Measurements from ENCODE around the gene PSMG1.

The PSMG1 gene

DNA sequence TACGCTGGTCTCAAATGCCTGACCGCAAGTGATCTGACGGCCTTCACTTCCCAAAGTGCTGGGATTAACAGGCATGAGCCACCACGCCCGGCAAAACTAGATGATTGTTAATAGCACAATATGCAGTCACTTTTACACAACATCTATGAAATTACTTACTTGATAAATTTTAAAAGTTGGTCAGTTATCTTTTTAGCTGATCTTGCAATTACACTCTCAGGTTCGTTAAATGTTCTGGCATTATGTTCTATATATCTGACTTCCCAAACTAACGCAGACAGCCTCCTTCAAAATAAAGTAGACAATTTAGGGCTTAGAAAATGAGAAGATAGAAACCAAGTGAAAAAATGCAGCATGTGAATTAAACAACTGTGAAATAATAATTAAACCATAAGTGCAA is 31.8 kb upstream of the PSMG1 start:
- H3K4me1 ChIP-seq (ENCODE audit: control insufficient read depth, insufficient read depth, low read length), result no peaks in the 10 kb centered on the region
- no peak overlapping the region for H3K27ac ChIP-seq (ENCODE audit: low read length)
- H3K9me3 ChIP-seq (ENCODE audit: control insufficient read depth in 2 of 2, low read length in 2 of 2), result no peaks in the 10 kb centered on the region
- H3K36me3 ChIP-seq (ENCODE audit: control insufficient read depth in 2 of 2, insufficient read depth in 2 of 2, low read length in 2 of 2), result peaks cover 14 to 19% of the 10 kb centered on the region in 2 donors
- H3K27me3 ChIP-seq (ENCODE audit: control insufficient read depth in 1 of 2, insufficient read depth in 2 of 2, low read length in 2 of 2), result no peaks in the 10 kb centered on the region
- H3K4me3 ChIP-seq (ENCODE audit: low read length in 2 of 2), result no peak overlapping the region
- H3K9ac ChIP-seq (ENCODE audit: low read length in 2 of 2), result no peak overlapping the region

- Histone ChIP-seq H3K36me3 (ENCODE audit: control insufficient read depth in 2 of 2, insufficient read depth in 2 of 2, low read length in 2 of 2) (peaks cover 11 to 17% of the 10 kb centered on the region in 2 donors), H3K9ac (ENCODE audit: low read length in 2 of 2) (no peak overlapping the region), H3K4me1 (ENCODE audit: control insufficient read depth, insufficient read depth, low read length) (no peaks in the 10 kb centered on the region), H3K27ac (ENCODE audit: low read length) (no peak overlapping the region), H3K27me3 (ENCODE audit: control insufficient read depth in 1 of 2, insufficient read depth in 2 of 2, low read length in 2 of 2) (no peaks in the 10 kb centered on the region), H3K4me3 (ENCODE audit: low read length in 2 of 2) (no peak overlapping the region), H3K9me3 (ENCODE audit: control insufficient read depth in 2 of 2, low read length in 2 of 2) (no peaks in the 10 kb centered on the region)
These were observed 26.1 kb upstream of the PSMG1 start for GRCh38 chr21:39209334-39209688.

DNA sequence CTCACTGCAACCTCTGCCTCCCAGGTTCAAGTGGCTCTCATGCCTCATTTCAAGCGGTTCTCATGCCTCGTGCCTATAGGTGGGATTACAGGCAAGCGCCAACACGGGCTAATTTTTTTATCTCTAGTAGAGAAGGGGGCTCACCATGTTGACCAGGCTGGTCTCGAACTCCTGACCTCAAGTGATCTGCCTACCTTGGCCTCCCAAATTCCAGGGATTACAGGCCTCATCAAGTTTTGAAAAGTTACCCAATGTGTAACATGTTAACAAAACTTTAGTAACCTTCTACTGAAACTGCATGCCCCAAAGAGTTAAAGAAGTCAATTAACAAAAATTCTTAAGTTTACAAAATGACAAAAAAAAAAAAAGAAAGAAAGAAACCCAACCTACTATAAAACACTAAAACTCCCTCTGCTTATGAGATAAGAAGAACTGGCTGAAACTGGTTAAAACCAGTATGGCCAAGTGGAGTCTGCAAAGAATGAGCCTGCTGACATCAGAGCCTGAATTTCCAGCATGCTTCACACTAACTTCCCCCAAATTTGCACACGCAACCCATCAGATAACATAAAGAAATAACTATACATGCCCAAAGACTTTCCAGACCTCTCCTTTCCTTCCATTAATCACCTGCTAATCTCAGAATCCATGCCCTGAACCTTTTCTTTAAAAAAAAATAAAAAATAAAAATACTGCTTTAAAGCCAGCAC is 25.5 kb upstream of the PSMG1 start:
- Histone ChIP-seq H3K9ac (ENCODE audit: low read length in 2 of 2) (no peak overlapping the region), H3K36me3 (ENCODE audit: control insufficient read depth in 2 of 2, insufficient read depth in 2 of 2, low read length in 2 of 2) (peaks cover 11 to 17% of the 10 kb centered on the region in 2 donors), H3K27ac (ENCODE audit: low read length) (no peak overlapping the region)

GRCh38 chr21:39204134-39204533 is 20.9 kb upstream of the PSMG1 start:
- Histone ChIP-seq H3K27me3 (ENCODE audit: control insufficient read depth in 1 of 2, insufficient read depth in 2 of 2, low read length in 2 of 2) (no peaks in the 10 kb centered on the region), H3K36me3 (ENCODE audit: control insufficient read depth in 2 of 2, insufficient read depth in 2 of 2, low read length in 2 of 2) (peaks cover 16 to 27% of the 10 kb centered on the region in 2 donors), H3K9ac (ENCODE audit: low read length in 2 of 2) (no peak overlapping the region)

More for the DNA sequence above, 25.5 kb upstream of the PSMG1 start:
- Histone ChIP-seq H3K4me1 (ENCODE audit: control insufficient read depth, insufficient read depth, low read length) (no peaks in the 10 kb centered on the region), H3K27me3 (ENCODE audit: control insufficient read depth in 1 of 2, insufficient read depth in 2 of 2, low read length in 2 of 2) (no peaks in the 10 kb centered on the region), H3K4me3 (ENCODE audit: low read length in 2 of 2) (no peak overlapping the region), H3K9me3 (ENCODE audit: control insufficient read depth in 2 of 2, low read length in 2 of 2) (no peaks in the 10 kb centered on the region)

DNA sequence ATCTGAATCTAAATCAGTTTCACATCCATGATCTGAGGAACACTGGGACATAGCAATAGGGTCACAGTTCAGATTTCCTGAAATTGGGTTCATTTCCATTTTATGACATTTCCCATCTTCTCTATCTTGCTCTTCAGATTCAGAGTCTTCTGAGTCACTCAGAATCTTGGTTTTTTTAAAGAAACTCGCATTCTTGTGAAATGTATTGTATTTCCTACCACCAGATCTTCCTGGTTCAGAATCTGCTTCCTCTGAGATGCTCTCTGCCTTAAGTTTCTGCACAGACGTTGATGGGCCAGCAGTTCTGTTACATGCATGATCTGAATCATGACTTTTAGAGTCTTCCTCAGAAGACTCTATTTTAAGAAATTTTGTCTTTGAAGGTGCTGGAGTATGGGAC is 15.5 kb upstream of the PSMG1 start:
- H3K36me3 ChIP-seq (ENCODE audit: control insufficient read depth in 2 of 2, insufficient read depth in 2 of 2, low read length in 2 of 2), result peaks cover 25 to 37% of the 10 kb centered on the region in 2 donors
- H3K9ac ChIP-seq (ENCODE audit: low read length in 2 of 2), result no peak overlapping the region
- H3K4me1 ChIP-seq (ENCODE audit: control insufficient read depth, insufficient read depth, low read length), result no peaks in the 10 kb centered on the region
- no peaks in the 10 kb centered on the region for H3K27me3 ChIP-seq (ENCODE audit: control insufficient read depth in 1 of 2, insufficient read depth in 2 of 2, low read length in 2 of 2)
- H3K4me3 ChIP-seq (ENCODE audit: low read length in 2 of 2), result no peak overlapping the region
- no peaks in the 10 kb centered on the region for H3K9me3 ChIP-seq (ENCODE audit: control insufficient read depth in 2 of 2, low read length in 2 of 2)
- H3K27ac ChIP-seq (ENCODE audit: low read length), result no peak overlapping the region

More at GRCh38 chr21:39204134-39204533, 20.9 kb upstream of the PSMG1 start:
- H3K4me1 ChIP-seq (ENCODE audit: control insufficient read depth, insufficient read depth, low read length), result no peaks in the 10 kb centered on the region
- H3K4me3 ChIP-seq (ENCODE audit: low read length in 2 of 2), result no peak overlapping the region
- no peaks in the 10 kb centered on the region for H3K9me3 ChIP-seq (ENCODE audit: control insufficient read depth in 2 of 2, low read length in 2 of 2)
- no peak overlapping the region for H3K27ac ChIP-seq (ENCODE audit: low read length)

DNA sequence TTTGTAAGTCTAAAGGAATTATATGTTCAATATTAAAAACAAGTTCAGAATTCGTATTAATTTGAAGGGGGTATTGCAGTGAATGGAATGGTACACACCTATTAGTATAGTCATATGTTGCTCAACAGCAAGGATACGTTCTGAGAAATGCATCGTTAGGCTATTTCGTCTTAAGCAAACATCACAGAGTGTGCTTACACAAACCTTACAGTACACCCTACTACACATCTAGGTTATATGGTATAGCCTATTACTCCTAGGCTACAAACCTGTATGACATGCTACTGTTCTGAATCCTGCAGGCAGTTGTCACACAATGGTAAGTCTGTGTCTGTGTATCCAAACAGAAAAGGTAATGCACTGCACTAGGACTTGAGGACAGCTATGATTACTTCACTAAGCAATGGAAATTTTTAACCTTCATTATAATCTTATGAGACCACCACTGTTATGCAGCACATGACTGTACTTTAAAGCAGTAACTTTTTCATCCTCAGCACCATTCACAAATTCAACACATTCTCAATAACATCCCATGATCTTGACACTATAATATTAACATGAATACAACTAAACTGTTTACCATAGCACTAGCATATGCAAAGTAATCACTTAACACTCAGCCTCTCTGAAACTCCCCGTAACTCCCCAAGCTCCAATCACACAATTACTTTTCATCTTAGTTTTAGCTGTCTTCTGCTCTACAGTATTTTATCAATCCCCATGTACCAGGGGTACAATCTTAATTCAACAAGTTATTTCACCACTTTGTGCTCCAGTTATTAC is 14.4 kb upstream of the PSMG1 start:
- Histone ChIP-seq H3K27me3 (ENCODE audit: control insufficient read depth in 1 of 2, insufficient read depth in 2 of 2, low read length in 2 of 2) (no peaks in the 10 kb centered on the region), H3K27ac (ENCODE audit: low read length) (no peak overlapping the region), H3K9me3 (ENCODE audit: control insufficient read depth in 2 of 2, low read length in 2 of 2) (no peaks in the 10 kb centered on the region), H3K9ac (ENCODE audit: low read length in 2 of 2) (no peak overlapping the region), H3K4me1 (ENCODE audit: control insufficient read depth, insufficient read depth, low read length) (no peaks in the 10 kb centered on the region), H3K4me3 (ENCODE audit: low read length in 2 of 2) (no peak overlapping the region), H3K36me3 (ENCODE audit: control insufficient read depth in 2 of 2, insufficient read depth in 2 of 2, low read length in 2 of 2) (peaks cover 25 to 37% of the 10 kb centered on the region in 2 donors)

DNA sequence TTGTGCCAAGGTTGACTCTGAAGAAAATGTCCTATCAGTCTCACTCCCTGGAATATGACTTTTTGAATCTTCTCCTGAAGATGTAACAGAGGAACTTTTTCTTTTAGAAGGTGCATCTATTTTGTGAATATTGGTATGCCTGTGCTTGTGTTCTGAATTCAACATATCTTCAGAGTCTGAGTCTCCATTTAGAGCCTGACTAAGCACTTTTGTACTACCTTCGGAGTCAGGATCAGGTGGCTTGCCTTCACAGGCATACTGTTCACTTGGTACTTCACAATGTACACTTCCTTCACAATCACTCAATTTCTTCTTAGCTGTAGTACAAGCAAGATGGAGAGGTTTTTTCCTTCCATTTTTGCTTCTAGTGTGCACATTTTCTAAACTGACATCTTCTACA is 13.6 kb upstream of the PSMG1 start:
- H3K27me3 ChIP-seq (ENCODE audit: control insufficient read depth in 1 of 2, insufficient read depth in 2 of 2, low read length in 2 of 2), result no peaks in the 10 kb centered on the region
- no peak overlapping the region for H3K27ac ChIP-seq (ENCODE audit: low read length)
- no peak overlapping the region for H3K4me3 ChIP-seq (ENCODE audit: low read length in 2 of 2)
- peaks cover 22 to 33% of the 10 kb centered on the region in 2 donors for H3K36me3 ChIP-seq (ENCODE audit: control insufficient read depth in 2 of 2, insufficient read depth in 2 of 2, low read length in 2 of 2)
- no peak overlapping the region for H3K9ac ChIP-seq (ENCODE audit: low read length in 2 of 2)
- H3K4me1 ChIP-seq (ENCODE audit: control insufficient read depth, insufficient read depth, low read length), result no peaks in the 10 kb centered on the region
- H3K9me3 ChIP-seq (ENCODE audit: control insufficient read depth in 2 of 2, low read length in 2 of 2), result no peaks in the 10 kb centered on the region

DNA sequence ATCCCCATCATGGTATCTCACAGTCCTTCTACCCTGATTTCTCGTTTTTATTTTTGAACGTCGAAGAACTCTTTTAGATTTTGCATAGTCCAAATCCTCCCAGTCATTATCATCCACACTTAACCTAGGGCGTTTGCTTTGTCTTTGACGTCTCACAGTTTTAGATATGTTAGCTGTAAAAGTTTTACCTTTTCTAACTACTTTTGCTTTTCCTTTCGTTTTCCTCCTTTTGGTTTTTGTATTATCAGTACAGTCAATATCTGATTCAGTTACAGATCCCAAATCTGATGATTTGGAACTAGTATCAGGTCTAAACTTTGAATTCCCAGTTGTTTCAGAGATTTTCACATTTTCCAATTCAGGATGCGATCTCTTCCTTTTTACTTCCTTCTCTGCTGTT is 13.1 kb upstream of the PSMG1 start:
- Histone ChIP-seq H3K4me3 (ENCODE audit: low read length in 2 of 2) (no peak overlapping the region), H3K4me1 (ENCODE audit: control insufficient read depth, insufficient read depth, low read length) (no peaks in the 10 kb centered on the region), H3K27me3 (ENCODE audit: control insufficient read depth in 1 of 2, insufficient read depth in 2 of 2, low read length in 2 of 2) (no peaks in the 10 kb centered on the region), H3K9me3 (ENCODE audit: control insufficient read depth in 2 of 2, low read length in 2 of 2) (no peaks in the 10 kb centered on the region), H3K27ac (ENCODE audit: low read length) (no peak overlapping the region), H3K36me3 (ENCODE audit: control insufficient read depth in 2 of 2, insufficient read depth in 2 of 2, low read length in 2 of 2) (peaks cover 19 to 29% of the 10 kb centered on the region in 2 donors), H3K9ac (ENCODE audit: low read length in 2 of 2) (no peak overlapping the region)

DNA sequence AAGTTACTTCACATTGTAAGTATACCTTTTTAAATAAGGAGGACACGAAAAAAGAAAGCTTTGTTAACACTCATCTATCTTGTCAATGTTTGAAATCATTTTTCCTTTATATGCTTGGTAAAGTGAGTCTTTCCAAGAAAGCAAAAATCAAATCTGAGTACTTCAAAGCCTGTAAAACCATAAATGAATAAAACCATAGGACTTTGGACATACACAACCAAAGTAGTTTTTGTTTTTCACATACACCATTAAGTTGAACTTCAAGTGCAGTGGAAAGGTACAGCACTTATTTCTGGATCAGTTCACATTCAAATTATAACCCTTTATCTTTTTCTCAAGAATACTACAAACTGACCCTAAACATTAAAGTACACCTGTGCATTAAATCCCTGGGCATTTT is 10.1 kb upstream of the PSMG1 start:
- Histone ChIP-seq H3K27me3 (ENCODE audit: control insufficient read depth in 1 of 2, insufficient read depth in 2 of 2, low read length in 2 of 2) (no peaks in the 10 kb centered on the region), H3K27ac (ENCODE audit: low read length) (no peak overlapping the region), H3K9me3 (ENCODE audit: control insufficient read depth in 2 of 2, low read length in 2 of 2) (no peaks in the 10 kb centered on the region), H3K4me3 (ENCODE audit: low read length in 2 of 2) (no peak overlapping the region), H3K4me1 (ENCODE audit: control insufficient read depth, insufficient read depth, low read length) (no peaks in the 10 kb centered on the region), H3K36me3 (ENCODE audit: control insufficient read depth in 2 of 2, insufficient read depth in 2 of 2, low read length in 2 of 2) (peaks cover 8 to 16% of the 10 kb centered on the region in 2 donors), H3K9ac (ENCODE audit: low read length in 2 of 2) (no peak overlapping the region)

DNA sequence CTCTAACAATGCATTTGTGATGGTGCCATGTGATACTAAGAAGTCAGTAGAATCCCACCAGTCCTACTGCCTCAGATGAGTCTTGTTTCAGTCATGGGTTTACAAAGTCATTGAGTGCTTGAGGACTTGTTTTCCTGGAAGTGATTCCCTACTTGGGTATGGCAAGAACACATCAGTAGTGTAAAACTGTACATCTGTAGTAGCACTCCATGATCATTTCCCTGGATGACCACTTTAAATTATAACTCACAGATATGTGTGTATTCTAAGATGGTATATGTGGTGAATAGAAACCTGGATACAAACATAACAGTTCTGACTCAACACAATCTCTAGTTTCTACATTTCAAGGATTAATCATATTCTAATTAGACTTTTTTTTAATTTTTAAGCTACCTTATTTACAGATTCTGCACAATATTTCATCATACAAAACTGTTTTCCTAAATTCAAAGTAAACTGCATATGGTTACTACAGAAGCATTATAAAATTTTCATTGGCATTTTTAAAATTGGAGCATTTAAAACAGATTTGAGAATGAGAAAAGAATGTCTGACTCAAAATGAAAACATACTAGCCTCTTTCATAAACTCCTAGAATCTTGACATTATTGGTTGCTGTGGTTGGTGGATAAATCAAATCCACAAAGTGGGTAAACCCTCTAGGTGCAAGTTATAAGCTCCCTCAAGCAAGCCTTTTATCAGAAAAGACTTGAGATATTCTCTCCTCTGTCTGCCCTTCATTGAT is 6.8 kb upstream of the PSMG1 start:
- H3K27me3 ChIP-seq (ENCODE audit: control insufficient read depth in 1 of 2, insufficient read depth in 2 of 2, low read length in 2 of 2), result no peaks in the 10 kb centered on the region
- H3K36me3 ChIP-seq (ENCODE audit: control insufficient read depth in 2 of 2, insufficient read depth in 2 of 2, low read length in 2 of 2), result peaks cover 0 to 5% of the 10 kb centered on the region in 2 donors
- H3K9me3 ChIP-seq (ENCODE audit: control insufficient read depth in 2 of 2, low read length in 2 of 2), result no peaks in the 10 kb centered on the region
- no peak overlapping the region for H3K9ac ChIP-seq (ENCODE audit: low read length in 2 of 2)
- H3K4me1 ChIP-seq (ENCODE audit: control insufficient read depth, insufficient read depth, low read length), result no peaks in the 10 kb centered on the region
- H3K4me3 ChIP-seq (ENCODE audit: low read length in 2 of 2), result no peak overlapping the region
- no peak overlapping the region for H3K27ac ChIP-seq (ENCODE audit: low read length)

Measured in stomach smooth muscle (tissue), 2 donors.